ENCODE data around the gene CHTOP. TPM values are rescaled to one million over a fixed set of nuclear protein-coding genes. Genes with fewer than 3 reads are reported as not detected.

Gene CHTOP
- total RNA-seq, 1 donor from 2014 or later, result 75.2 TPM

GRCh38 chr1:153609585-153609907 lies 24.3 kb upstream of the CHTOP start:
- no peaks in the 10 kb centered on the region for H3K9me3 Mint-ChIP-seq (ENCODE audit: unreplicated experiment)
- H3K4me3 Mint-ChIP-seq (ENCODE audit: unreplicated experiment), result peak overlapping the region; percentile 73
- H3K36me3 Mint-ChIP-seq (ENCODE audit: unreplicated experiment), result peaks cover 12% of the 10 kb centered on the region
- peaks cover 60% of the 10 kb centered on the region for H3K4me1 Mint-ChIP-seq (ENCODE audit: unreplicated experiment)
- peak overlapping the region; percentile 99 for H3K27ac Mint-ChIP-seq (ENCODE audit: unreplicated experiment)
- no peak for DNase-seq (ENCODE audit: extremely low spot score, unreplicated experiment)
- TF ChIP-seq CTCF (IDR thresholded peaks at IDR 0.05), result no peak
- H3K27me3 Mint-ChIP-seq (ENCODE audit: unreplicated experiment), result no peaks in the 10 kb centered on the region

DNA sequence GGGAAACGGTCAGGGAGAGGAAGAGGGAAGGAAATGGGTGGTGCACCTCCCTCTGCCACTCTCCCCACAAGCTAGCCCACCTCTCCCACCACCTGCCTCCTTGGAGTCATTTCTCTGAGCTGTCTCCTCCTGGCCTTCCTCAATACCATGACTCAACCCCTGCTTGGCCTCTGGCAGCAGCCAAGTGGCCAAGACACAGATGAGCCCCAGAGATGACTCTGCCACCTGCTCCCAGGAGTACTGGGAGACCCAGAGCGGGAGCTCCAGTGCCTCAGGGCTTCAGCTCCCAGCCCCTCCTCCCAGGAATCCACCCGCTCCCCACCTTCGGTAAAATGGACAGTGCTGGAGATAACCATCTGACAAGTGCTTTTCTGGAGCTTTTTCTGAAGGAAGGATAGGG lies 23.5 kb upstream of the CHTOP start:
- Mint-ChIP-seq H3K4me1 (ENCODE audit: unreplicated experiment) (peaks cover 60% of the 10 kb centered on the region), H3K9me3 (ENCODE audit: unreplicated experiment) (no peaks in the 10 kb centered on the region), H3K4me3 (ENCODE audit: unreplicated experiment) (peak overlapping the region; percentile 32), H3K27me3 (ENCODE audit: unreplicated experiment) (no peaks in the 10 kb centered on the region), H3K36me3 (ENCODE audit: unreplicated experiment) (peaks cover 7% of the 10 kb centered on the region), H3K27ac (ENCODE audit: unreplicated experiment) (peak overlapping the region; percentile 99)
- no peak for TF ChIP-seq CTCF (IDR thresholded peaks at IDR 0.05)
- no peak for DNase-seq (ENCODE audit: extremely low spot score, unreplicated experiment)

DNA sequence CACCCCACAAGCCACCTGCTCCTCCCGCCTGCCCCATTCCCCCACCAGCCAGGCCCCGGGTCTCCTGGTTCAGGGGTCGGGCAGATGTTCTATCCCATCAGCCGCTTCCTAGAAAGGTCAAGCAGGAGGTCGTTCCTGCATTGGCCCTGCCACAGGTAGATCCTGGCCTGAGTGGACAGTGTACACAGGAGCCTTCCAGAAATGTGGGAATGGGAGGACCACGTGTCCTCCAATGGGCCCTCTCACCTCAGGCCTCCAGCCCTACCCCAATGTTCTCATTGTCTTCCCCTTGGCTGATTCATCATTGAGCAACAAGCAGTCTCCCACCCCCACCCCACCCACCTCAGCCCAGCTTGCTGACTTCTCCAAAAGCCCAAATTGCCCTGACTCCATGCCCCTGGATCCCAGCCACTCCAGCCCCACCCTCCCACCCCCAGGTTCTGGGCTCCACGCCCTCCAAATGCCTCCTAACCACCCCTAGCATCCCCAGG lies 23.0 kb upstream of the CHTOP start:
- Mint-ChIP-seq H3K27ac (ENCODE audit: unreplicated experiment) (peak overlapping the region; percentile 99), H3K27me3 (ENCODE audit: unreplicated experiment) (no peaks in the 10 kb centered on the region), H3K36me3 (ENCODE audit: unreplicated experiment) (peaks cover 7% of the 10 kb centered on the region), H3K4me3 (ENCODE audit: unreplicated experiment) (peak overlapping the region; percentile 90), H3K4me1 (ENCODE audit: unreplicated experiment) (peaks cover 60% of the 10 kb centered on the region), H3K9me3 (ENCODE audit: unreplicated experiment) (no peaks in the 10 kb centered on the region)
- DNase-seq (ENCODE audit: extremely low spot score, unreplicated experiment), result no peak
- no peak for TF ChIP-seq CTCF (IDR thresholded peaks at IDR 0.05)

GRCh38 chr1:153611356-153611755 lies 22.5 kb upstream of the CHTOP start:
- no peak for TF ChIP-seq CTCF (IDR thresholded peaks at IDR 0.05)
- H3K27me3 Mint-ChIP-seq (ENCODE audit: unreplicated experiment), result no peaks in the 10 kb centered on the region
- peaks cover 62% of the 10 kb centered on the region for H3K4me1 Mint-ChIP-seq (ENCODE audit: unreplicated experiment)
- no peaks in the 10 kb centered on the region for H3K9me3 Mint-ChIP-seq (ENCODE audit: unreplicated experiment)
- peaks cover 7% of the 10 kb centered on the region for H3K36me3 Mint-ChIP-seq (ENCODE audit: unreplicated experiment)
- peak overlapping the region; percentile 95 for H3K27ac Mint-ChIP-seq (ENCODE audit: unreplicated experiment)
- no peak for DNase-seq (ENCODE audit: extremely low spot score, unreplicated experiment)
- peak overlapping the region; percentile 90 for H3K4me3 Mint-ChIP-seq (ENCODE audit: unreplicated experiment)

- no peak for TF ChIP-seq CTCF (IDR thresholded peaks at IDR 0.05)
- no peaks in the 10 kb centered on the region for H3K27me3 Mint-ChIP-seq (ENCODE audit: unreplicated experiment)
Observed at GRCh38 chr1:153612111-153612754, 21.6 kb upstream of the CHTOP start.

More at GRCh38 chr1:153612111-153612754, 21.6 kb upstream of the CHTOP start:
- Mint-ChIP-seq H3K4me3 (ENCODE audit: unreplicated experiment) (peak overlapping the region; percentile 90), H3K9me3 (ENCODE audit: unreplicated experiment) (no peaks in the 10 kb centered on the region), H3K4me1 (ENCODE audit: unreplicated experiment) (peaks cover 65% of the 10 kb centered on the region), H3K27ac (ENCODE audit: unreplicated experiment) (peak overlapping the region; percentile 95), H3K36me3 (ENCODE audit: unreplicated experiment) (no peaks in the 10 kb centered on the region)
- DNase-seq (ENCODE audit: extremely low spot score, unreplicated experiment), result no peak

Data from osteocyte (in vitro differentiated cells).